ENCODE results near the gene PDE4D. TPM values are rescaled to one million over a fixed set of nuclear protein-coding genes. Genes with fewer than 3 reads are reported as not detected.

The PDE4D gene
- total and polyA plus RNA-seq, 10 of the 15 experiments (the other 5 are each of a cell fraction or from before 2014, with no cell fraction given) = 0.87 to 4.1 (median 2.2) TPM

GRCh38 chr5:59260200-59260599 lies 633.3 kb downstream of the PDE4D start:
- Histone ChIP-seq H3K4me3 (no peak overlapping the region), H3K9me3 (replicated peaks; ENCODE audit: control insufficient read depth, insufficient read depth, low read length) (no peaks in the 10 kb centered on the region), H3K4me2 (ENCODE audit: control insufficient read depth, insufficient read depth) (no peak overlapping the region), H3K27ac (ENCODE audit: control insufficient read depth, insufficient read depth) (no peak overlapping the region), H3K4me1 (ENCODE audit: control insufficient read depth, insufficient read depth, low read length) (no peaks in the 10 kb centered on the region), H2AFZ (ENCODE audit: control insufficient read depth, low read depth, low read length) (no peak overlapping the region), H3K9ac (ENCODE audit: control insufficient read depth, insufficient read depth, low read length) (no peak overlapping the region), H3K79me2 (ENCODE audit: control insufficient read depth, insufficient read depth, low read length) (no peaks in the 10 kb centered on the region), H3K36me3 (ENCODE audit: control insufficient read depth in 2 of 2, insufficient read depth in 2 of 2, low read length in 1 of 2) (no peaks in the 10 kb centered on the region), H4K20me1 (ENCODE audit: control insufficient read depth, insufficient read depth) (no peaks in the 10 kb centered on the region), H3K27me3 (replicated peaks in 1 of 2; ENCODE audit: control insufficient read depth in 2 of 2, insufficient read depth in 2 of 2, low read length in 1 of 2) (no peaks in the 10 kb centered on the region)
- ChIA-PET SMC1A (ENCODE audit: uncharacterized antibody, unreplicated experiment) (interaction anchor here (0.9 kb wide), 1 partner anchor 17 kb away, joined by 4 read pairs; no protein-coding TSS in a partner anchor), RAD21 (ENCODE audit: unreplicated experiment) (no interaction called here), POLR2A (no interaction called here), CTCF (interaction anchor here (0.7 to 0.8 kb wide), 2 partner anchors 71 to 120 kb away, joined by 3 read pairs; no protein-coding TSS in a partner anchor)
- in situ Hi-C loops (cut with MboI) = no loop called here
- DNase-seq (ENCODE audit: low read depth, low spot score) (no peak), ATAC-seq (no peak), FAIRE-seq (no peak)
- TF ChIP-seq NRF1 (conservative IDR thresholded peaks at IDR 0.05; ENCODE audit: low read depth, low read length) (no peak), SMARCA5 (IDR thresholded peaks at IDR 0.05) (no peak), HSF1 (IDR thresholded peaks at IDR 0.05; ENCODE audit: low read depth, low read length) (no peak), PBX3 (IDR thresholded peaks at IDR 0.05; ENCODE audit: insufficient replicate concordance, low read depth, low read length) (no peak), ZNF687 (IDR thresholded peaks at IDR 0.05) (no peak)
- 14% methylated on average over 3 of the region's 3 CpGs for WGBS (ENCODE audit: insufficient coverage, insufficient replicate concordance, low lambda C conversion rate, missing lambda C conversion rate)
- no TSS peak for BruUV-seq (replicated peaks)
- intact Hi-C loops (cut with micrococcal nuclease; ENCODE audit: unreplicated experiment) = no loop called here

Measured in GM12878 (cell line).